Dermis microvascular lymphatic vessel endothelial cell (primary cell): ENCODE data around the gene NXN. TPM values are rescaled to one million over a fixed set of nuclear protein-coding genes. Genes with fewer than 3 reads are reported as not detected.
"Not testable (repeated sequence)": the region's sequence is repeated elsewhere in the genome, so short reads cannot be mapped to it uniquely, and the experiment has no call there.

Experiments
- DNase-seq, 2 donors: peaks; one replicate each; pipeline versions ENCODE4 v3.0.0 to v3.0.0-alpha.2; 2010; ENCODE audit warnings: low read depth in 2 of 2
- total RNA-seq: library from RNA; depleted of rRNA; stranded (reverse); fragments of >200 nt; gene quantifications from 2 replicates; pipeline ENCODE4 v1.2.1, GENCODE V29; 2014

The NXN gene
- total RNA-seq, 1 donor from 2014 or later = 91.7 TPM

- no peak for DNase-seq
Measured at GRCh38 chr17:866568-867103, 112.9 kb downstream of the NXN start.

DNA sequence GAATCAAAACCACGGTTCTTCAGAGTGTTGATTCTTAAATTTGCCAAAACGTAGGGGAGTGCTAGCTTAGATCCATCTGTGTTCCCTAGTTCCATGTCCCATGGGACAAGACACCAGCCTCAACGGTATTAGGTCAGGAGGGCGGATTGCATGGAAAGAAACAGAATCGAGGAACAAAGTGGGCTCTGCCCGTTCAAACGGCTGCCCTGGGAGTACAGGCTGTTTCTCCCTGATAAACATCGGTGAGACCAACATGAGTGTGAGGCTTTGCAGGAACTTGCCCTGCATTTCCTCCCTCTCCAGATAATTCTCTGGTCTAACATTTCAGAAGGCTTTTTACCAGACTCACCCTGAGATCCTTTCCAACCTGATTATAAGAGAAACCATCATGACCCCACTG is 115.3 kb downstream of the NXN start:
- DNase-seq = no peak

DNA sequence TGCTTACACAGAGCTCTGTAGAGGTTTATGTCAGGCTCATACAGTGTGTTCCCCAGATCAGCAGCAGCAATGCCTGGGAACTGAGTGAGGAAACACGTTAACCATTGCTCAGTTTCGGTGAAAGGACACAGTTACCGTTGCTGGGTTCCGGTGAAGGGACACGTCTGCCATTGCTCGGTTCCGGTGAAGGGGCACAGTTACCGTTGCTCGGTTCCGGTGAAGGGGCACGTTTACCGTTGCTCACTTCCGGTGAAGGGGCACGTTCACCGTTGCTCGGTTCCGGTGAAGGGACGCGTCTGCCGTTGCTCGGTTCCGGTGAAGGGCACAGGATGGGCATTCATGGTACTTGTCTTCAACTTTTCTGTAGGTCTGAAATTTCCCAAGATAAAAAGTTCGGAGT is 115.7 kb downstream of the NXN start:
- no peak for DNase-seq

DNA sequence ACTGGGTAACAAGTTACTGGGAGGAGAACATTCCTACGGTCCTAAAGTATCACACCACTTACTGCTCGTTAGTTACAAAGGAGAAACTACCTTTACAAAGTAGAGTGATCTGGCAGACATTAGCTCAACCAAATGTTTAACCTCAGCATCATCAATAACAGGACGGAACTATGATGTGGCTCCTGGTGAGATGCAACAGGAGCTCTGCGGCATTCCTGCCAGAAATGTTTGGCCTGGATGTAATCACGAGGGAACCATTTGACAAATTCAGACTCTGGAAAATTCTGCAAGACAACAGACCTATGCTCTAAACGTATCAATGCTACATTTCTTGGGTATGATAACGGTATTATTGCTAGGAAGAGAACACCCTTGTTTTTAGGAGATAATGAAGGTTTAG is 117.0 kb downstream of the NXN start:
- DNase-seq = no peak

DNA sequence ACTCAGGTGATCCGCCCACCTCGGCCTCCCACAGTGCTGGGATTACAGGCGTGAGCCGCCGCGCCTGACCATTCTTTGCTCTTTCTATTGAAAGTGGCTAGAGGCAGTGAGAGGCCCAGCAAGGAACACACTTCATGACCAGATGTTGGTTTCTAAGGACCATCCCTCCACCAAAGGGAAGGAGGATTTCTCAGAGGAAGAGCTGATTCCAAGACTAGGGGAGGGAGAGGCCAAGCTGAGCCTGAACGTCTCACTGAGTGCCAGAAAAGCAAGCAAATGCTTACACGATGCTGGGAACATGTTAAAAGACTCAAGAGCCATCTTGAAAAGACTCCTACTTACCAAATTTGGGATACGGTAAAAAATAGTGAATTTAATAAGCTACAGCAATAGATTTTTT is 118.2 kb downstream of the NXN start:
- no peak for DNase-seq

GRCh38 chr17:860805-861204 is 118.8 kb downstream of the NXN start:
- DNase-seq = no peak

- DNase-seq = peak in 1 of 2 donors; percentile 76
Measured at GRCh38 chr17:859824-860195, 119.8 kb downstream of the NXN start.

GRCh38 chr17:859061-859823 is 120.3 kb downstream of the NXN start:
- DNase-seq = peak in 1 of 2 donors; percentile 70

DNA sequence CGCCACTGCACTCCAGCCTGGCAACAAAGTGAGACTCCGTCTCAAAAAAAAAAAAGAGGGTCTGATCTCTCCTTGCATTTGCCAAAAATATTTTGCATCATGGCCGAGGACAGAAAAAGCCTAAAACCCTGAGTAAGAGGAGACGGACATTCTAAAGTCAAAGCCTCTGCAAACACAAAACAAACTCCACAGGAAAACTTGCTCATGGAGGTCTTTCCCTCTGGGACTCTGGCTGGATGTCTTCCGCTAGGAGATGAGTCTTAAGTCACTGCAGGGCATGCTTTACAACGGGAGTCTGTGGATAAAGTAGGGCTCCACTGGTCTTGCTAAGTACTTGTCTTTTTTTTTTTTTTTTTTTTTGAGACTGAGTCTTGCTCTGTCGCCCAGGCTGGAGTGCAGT is 123.4 kb downstream of the NXN start:
- no peak for DNase-seq

- DNase-seq = peak in 1 of 2 donors; percentile 28
Measured at GRCh38 chr17:855569-855968, 124.0 kb downstream of the NXN start.

GRCh38 chr17:852850-853249 is 126.7 kb downstream of the NXN start:
- not testable (repeated sequence) for DNase-seq

DNA sequence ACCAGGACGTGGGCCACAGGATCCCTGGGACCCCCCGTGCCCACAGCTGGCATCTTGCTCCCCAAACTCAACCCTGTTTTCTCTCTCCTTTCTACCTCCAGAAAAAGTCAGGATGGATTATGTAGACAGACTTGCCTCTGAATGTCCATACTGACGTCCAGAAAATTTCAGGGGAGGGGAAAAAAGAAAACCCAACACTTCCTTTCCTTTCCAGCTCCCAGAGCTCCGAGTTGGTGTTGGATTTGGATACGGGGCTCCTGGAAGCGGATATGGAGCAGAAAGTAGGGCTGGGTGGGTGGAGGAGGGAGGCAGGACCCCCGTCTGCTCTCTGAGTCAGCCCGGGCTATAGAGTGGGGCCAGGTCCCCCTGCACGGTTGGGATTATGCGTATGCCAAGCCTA is 127.2 kb downstream of the NXN start:
- no peak for DNase-seq

DNA sequence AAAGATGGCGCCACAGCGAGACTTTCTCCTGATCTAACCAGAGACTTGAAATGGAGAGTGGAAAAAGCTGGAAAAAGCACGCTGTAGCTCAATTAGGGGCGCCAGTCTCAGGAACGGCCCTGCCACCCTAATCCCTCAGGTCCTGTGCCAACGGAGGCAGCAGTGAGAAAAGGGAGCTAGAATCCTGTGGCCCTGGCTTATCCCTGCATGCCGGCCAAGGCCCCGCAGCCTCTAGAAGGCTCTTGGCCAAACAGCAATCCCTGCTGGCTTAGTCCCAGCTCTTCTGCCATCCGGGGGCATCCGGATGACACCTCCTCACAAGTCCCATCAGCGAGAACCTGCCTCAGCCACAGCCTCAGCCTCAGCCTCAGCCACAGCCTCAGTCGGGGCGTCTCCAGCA is 127.7 kb downstream of the NXN start:
- DNase-seq = no peak

DNA sequence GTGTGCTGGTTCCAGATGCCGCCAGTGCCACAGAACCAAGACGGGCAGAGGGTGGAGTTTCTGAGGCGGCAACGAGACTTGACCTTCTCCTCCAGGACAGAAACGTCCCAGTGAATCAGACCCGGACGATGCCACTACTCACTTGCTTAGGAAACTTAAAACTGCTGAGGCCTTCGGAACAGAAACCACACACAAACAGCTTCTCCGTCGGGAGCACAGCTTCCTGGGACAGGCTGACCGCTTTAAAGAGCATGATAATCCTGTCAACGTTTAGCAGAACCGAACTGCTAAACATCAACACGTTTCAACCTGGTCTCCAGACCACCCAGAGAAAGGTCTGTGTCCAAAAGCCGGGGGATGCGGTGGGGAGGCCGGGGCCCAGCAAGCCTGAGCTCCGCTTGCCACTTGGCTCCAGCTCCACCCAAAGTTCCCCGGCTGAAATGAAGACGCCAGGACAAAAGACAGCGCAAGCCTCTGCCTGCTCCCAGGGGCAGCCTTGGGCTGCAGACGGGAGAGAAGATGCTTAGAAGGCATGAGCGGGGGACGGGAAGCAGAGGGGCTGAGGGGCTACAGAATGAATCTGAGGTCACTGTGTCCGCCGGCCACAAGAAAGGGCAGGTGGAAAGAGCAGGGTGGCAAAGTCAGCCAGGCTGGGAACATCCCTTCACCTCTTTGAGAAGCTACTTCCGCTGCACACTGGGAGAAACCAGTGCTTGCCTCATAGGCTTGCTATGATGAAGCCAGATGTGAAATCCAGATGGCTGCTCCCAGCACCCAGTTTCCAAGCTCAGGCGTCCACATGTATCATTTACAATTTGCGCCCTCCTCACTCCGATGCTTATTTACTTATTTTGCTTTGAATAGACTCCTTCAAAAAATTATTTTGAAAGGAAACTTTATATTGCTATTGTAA is 128.5 kb downstream of the NXN start:
- DNase-seq = no peak

- DNase-seq = no peak
Measured at GRCh38 chr17:850086-850850, 129.3 kb downstream of the NXN start.

DNA sequence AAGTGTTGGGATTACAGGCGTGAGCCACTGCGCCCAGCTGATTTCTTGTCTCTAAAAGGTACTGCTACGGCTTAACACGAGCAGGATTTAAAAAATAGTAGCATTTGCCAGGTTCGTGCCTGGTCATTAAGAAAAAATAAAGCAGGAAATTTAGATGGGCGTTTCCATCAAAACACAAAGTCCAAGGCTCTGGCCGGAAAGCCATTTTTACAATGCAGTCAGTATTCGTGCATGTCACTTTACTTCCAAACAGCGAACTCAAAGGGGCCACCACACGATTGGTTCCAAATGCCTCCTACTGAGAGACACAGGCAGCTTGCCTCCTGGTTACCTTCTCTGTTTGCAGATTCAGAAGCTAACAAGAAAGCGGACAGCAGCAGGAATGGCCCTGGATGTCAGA is 131.2 kb downstream of the NXN start:
- DNase-seq = no peak

GRCh38 chr17:846901-847843 is 132.4 kb downstream of the NXN start:
- peak; percentile 83 to 89 for DNase-seq

- no peak for DNase-seq
Measured at GRCh38 chr17:841313-841712, 138.3 kb downstream of the NXN start.

DNA sequence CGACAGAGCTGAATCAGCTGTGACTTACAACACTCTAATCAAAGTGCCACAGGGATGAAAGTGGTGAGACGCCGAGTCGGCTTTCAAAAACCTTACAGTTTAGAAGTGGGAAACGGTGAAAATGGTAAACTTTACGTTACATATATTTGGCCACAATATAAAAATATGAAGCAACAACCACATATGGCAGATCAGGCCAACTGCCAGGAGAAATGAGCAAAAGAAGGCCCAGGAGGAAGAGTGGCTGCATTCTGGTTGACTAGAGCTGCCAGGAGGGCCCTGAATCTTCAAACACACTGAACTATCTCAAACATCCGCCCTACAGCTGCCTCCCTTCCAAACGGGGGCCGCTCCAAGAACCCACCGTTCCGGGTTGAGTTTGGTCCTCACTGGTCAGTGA is 141.1 kb downstream of the NXN start:
- no peak for DNase-seq

- DNase-seq = no peak
Measured at GRCh38 chr17:836151-836550, 143.4 kb downstream of the NXN start.

- not testable (repeated sequence) for DNase-seq
Measured at GRCh38 chr17:835721-836120, 143.9 kb downstream of the NXN start.
